Left lung (tissue), 10 donors: ENCODE measurements around the gene SMYD4. TPM values are rescaled to one million over a fixed set of nuclear protein-coding genes. Genes with fewer than 3 reads are reported as not detected.
"Not testable (repeated sequence)": the region's sequence is repeated elsewhere in the genome, so short reads cannot be mapped to it uniquely, and the experiment has no call there.

Source experiments
- ATAC-seq: fragments of 200-7000 bp; cut with Tn5 transposase; one replicate; pipeline ENCODE4 v1.9.1; 2020; ENCODE audit warnings: moderate library complexity
- DNase-seq, 4 donors: peaks; one replicate each; pipeline ENCODE4 v3.0.0-alpha.2; 2013 to 2020
- H3K27ac ChIP-seq, 2 donors: fragments of 200-600 bp; sonication (generic) in 1 of 2; one replicate each; pipeline versions ENCODE4 v1.5.0 to v1.8.0; 2020 to 2021
- H3K27me3 ChIP-seq, 2 donors: fragments of 200-600 bp; sonication (generic) in 1 of 2; one replicate each; pipeline versions ENCODE4 v1.5.0 to v1.8.0; 2020 to 2021
- H3K36me3 ChIP-seq, 2 donors: fragments of 200-600 bp; sonication (generic) in 1 of 2; one replicate each; pipeline versions ENCODE4 v1.5.0 to v1.8.0; 2020 to 2021
- H3K4me1 ChIP-seq, 2 donors: fragments of 200-600 bp; one replicate each; pipeline ENCODE4 v1.8.0; 2021
- H3K4me3 ChIP-seq, 2 donors: fragments of 200-600 bp; sonication (generic) in 1 of 2; one replicate each; pipeline versions ENCODE4 v1.5.0 to v1.8.0; 2020 to 2021; ENCODE audit warnings: mild to moderate bottlenecking in 1 of 2
- H3K9me3 ChIP-seq, 2 donors: fragments of 200-600 bp; sonication (generic) in 1 of 2; one replicate each; pipeline versions ENCODE4 v1.5.0 to v1.8.0; 2020 to 2021
- CTCF ChIP-seq, 2 donors: fragments of 200-600 bp; sonication (generic) in 1 of 2; IDR thresholded peaks; one replicate each; pipeline versions ENCODE4 v1.5.0 to v1.8.0; 2021; ENCODE audit warnings: antibody characterized with exemption in 2 of 2
- intact Hi-C, 2 donors: fragments of 100-400 bp; cut with DNase I; formaldehyde crosslinking; loops; one replicate each; pipeline versions ENCODE4 v1.11.2 to v1.14.2; 2022
- polyA plus RNA-seq, 6 donors: library from polyadenylated mRNA; unstranded; fragments of 120-200 nt; gene quantifications; one replicate each; pipeline ENCODE4 v1.2.1, GENCODE V29; 2013; ENCODE audit not compliant: insufficient read length in 6 of 6
- total RNA-seq, 2 donors: library from RNA; stranded (reverse); fragmentation: NEBNext Ultra II Directional; extraction: Animal tissue kit (Norgen Biotek cat#: 25700); gene quantifications; one replicate each; pipeline ENCODE4 v1.2.1, GENCODE V29; 2021
- donor health status: DM: no; HTN: yes; CAD: no.
- donor health status: DM: no; HTN: no; CAD: no.

SMYD4 gene
- total and polyA plus RNA-seq, 8 donors = 13.3 to 24.7 (median 21.2) TPM

DNA sequence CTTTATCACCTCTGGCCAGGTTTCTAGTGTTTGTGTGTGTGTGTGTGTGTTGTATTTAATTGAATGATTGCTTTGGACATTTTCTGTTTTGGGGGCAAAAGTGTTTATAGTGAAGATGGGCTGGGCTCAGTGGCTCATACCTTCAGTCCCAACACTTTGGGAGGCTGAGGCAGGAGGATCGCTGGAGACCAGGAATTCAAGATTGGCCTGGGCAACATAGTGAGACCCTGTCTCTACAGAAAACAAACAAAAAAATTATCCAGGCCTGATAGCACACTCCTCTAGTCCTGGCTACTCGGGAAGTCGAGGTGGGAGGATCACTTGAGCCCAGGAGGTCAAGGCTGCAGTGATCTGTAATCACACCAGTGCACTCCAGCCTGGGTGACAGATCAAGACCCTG, 37.6 kb upstream of the SMYD4 start:
- Histone ChIP-seq H3K27me3 (no peaks in the 10 kb centered on the region), H3K36me3 (peaks cover 0 to 32% of the 10 kb centered on the region in 2 donors), H3K4me1 (no peaks in the 10 kb centered on the region), H3K27ac (no peak overlapping the region), H3K4me3 (no peak overlapping the region), H3K9me3 (no peaks in the 10 kb centered on the region)
- ATAC-seq = no peak
- DNase-seq = no peak
- TF ChIP-seq CTCF (IDR thresholded peaks at IDR 0.05) = no peak
- intact Hi-C loops = loop anchor here in 1 of 2 donors (10.0 kb wide), 1 partner anchor 193 kb away; no protein-coding TSS in a partner anchor

DNA sequence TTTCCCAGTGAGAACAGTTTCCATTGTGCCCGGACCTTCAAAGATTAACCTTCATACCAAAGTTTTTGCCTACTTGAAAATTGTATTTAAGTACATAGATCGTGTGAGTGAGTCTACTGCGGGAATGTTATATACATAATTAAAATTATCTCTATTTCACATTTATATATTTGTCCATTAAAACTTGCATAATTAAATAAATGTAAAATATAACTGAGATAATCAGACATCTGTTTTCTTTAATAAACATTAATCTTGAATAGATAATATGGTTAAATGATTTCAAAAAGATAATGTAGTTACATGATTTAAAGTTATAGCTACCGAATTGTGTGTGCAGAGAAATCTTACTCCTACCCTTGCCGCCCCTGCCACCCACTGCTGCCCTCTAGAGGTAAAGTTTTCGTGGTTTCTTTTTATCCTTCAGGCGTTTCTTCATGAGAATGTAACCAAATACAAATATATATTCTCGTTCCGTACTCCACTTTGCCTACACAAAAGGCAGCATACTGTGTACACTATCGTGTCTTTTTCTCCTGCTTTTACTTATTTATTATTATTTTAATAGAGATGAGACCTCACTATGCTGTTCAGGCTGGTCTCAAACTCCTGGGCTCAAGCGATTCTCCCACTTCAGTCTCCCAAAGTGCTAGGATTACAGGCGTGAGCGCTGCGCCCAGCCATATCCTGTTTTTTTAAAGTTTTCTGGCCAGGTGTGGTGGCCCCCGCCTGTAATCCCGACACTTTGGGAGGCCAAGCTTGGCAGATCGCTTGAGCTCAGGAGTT, 35.7 kb upstream of the SMYD4 start:
- no peaks in the 10 kb centered on the region for H3K9me3 ChIP-seq
- peak; percentile 50 to 59 for TF ChIP-seq CTCF (IDR thresholded peaks at IDR 0.05)
- ATAC-seq (peak; percentile 85), DNase-seq (peak in 1 of 4 donors; percentile 13)
- H3K36me3 ChIP-seq = peaks cover 0 to 24% of the 10 kb centered on the region in 2 donors
- no peaks in the 10 kb centered on the region for H3K4me1 ChIP-seq
- H3K27me3 ChIP-seq = no peaks in the 10 kb centered on the region
- H3K4me3 ChIP-seq = no peak overlapping the region
- intact Hi-C loops = loop anchor here in 1 of 2 donors (10.0 kb wide), 1 partner anchor 191 kb away; no protein-coding TSS in a partner anchor
- no peak overlapping the region for H3K27ac ChIP-seq

DNA sequence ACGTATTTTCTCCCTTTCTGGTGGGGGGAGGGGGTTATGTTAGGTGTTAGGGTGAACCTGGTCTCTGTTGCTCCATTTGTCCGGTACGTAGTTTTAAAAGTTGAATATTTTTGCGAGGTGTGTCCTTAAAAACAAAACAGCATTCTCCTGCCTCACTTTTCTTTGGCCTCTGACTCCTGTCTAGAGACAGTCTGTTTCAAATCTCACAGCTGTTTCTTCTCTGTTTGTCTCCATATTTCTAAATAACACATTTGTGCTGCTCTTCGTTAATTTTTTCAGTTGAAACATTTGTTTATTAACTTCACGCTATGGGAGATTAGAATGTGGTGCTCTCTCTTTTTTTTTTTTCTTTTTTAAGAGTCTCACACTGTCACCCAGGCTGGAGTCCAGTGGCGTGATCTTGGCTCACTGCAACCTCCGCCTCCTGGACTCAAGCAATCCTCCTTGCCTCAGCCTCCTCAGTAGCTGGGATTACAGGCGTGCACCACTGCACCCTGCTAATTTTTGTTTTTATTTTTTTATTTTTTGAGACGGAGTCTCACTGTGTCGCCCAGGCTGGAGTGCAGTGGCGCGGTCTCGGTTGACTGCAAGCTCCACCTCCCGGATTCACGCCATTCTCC, 31.8 kb upstream of the SMYD4 start:
- intact Hi-C loops = loop anchor here in 1 of 2 donors (10.0 kb wide), 1 partner anchor 187 kb away; no protein-coding TSS in a partner anchor
- Histone ChIP-seq H3K27ac (no peak overlapping the region), H3K9me3 (no peaks in the 10 kb centered on the region), H3K27me3 (no peaks in the 10 kb centered on the region), H3K4me3 (no peak overlapping the region), H3K4me1 (no peaks in the 10 kb centered on the region), H3K36me3 (peaks cover 0 to 34% of the 10 kb centered on the region in 2 donors)
- no peak for TF ChIP-seq CTCF (IDR thresholded peaks at IDR 0.05)
- ATAC-seq = no peak
- peak in 1 of 4 donors; percentile 2 for DNase-seq

DNA sequence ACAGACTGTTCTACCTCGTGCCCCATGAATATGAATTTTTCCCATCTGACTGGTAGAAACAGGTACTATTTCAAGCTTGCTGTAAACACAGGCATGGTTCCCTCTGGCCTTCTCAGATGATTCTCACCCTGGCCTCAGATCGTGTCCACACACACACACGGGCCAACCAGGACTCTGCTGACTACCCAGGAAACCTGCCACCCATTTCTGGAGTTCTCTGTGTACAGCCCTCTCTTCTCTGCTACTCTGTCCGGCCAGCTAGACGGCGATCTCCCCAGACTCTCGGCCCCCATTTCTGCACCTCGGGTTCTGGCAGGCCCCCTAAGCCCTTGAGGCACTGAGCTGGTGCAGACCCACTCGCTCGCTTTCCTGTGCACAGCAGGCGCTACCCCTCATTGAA, 31.3 kb upstream of the SMYD4 start:
- H3K27ac ChIP-seq = no peak overlapping the region
- intact Hi-C loops = loop anchor here in 1 of 2 donors (10.0 kb wide), 1 partner anchor 186 kb away; no protein-coding TSS in a partner anchor
- peaks cover 0 to 39% of the 10 kb centered on the region in 2 donors for H3K36me3 ChIP-seq
- no peak overlapping the region for H3K4me3 ChIP-seq
- TF ChIP-seq CTCF (IDR thresholded peaks at IDR 0.05) = no peak
- ATAC-seq (no peak), DNase-seq (no peak)
- H3K27me3 ChIP-seq = no peaks in the 10 kb centered on the region
- H3K9me3 ChIP-seq = no peaks in the 10 kb centered on the region
- no peaks in the 10 kb centered on the region for H3K4me1 ChIP-seq

GRCh38 chr17:1856462-1856861, 26.8 kb upstream of the SMYD4 start:
- DNase-seq, intact Hi-C loops: not testable (repeated sequence)
- H3K36me3 ChIP-seq = peaks cover 0 to 62% of the 10 kb centered on the region in 2 donors

More at GRCh38 chr17:1856462-1856861, 26.8 kb upstream of the SMYD4 start:
- not testable (repeated sequence) for H3K4me3 ChIP-seq, H3K27ac ChIP-seq, H3K27me3 ChIP-seq, ATAC-seq, H3K9me3 ChIP-seq, H3K4me1 ChIP-seq
